ENCODE results near the gene SEC14L1.
A peak's percentile ranks its signal among the peaks of the same experiment; 100 is the strongest.
"Not testable (repeated sequence)": the region's sequence is repeated elsewhere in the genome, so short reads cannot be mapped to it uniquely, and the experiment has no call there.

The SEC14L1 gene

GRCh38 chr17:77126519-77126918 is 14.2 kb upstream of the SEC14L1 start:
- Mint-ChIP-seq H3K9me3 (no peaks in the 10 kb centered on the region), H3K27me3 (no peaks in the 10 kb centered on the region), H3K27ac (no peak overlapping the region), H3K4me3 (no peak overlapping the region), H3K4me1 (peaks cover 14 to 26% of the 10 kb centered on the region in 2 donors), H3K36me3 (peaks cover 0 to 3% of the 10 kb centered on the region in 2 donors)
- DNase-seq = no peak
- no peak for ATAC-seq (replicated peaks)

DNA sequence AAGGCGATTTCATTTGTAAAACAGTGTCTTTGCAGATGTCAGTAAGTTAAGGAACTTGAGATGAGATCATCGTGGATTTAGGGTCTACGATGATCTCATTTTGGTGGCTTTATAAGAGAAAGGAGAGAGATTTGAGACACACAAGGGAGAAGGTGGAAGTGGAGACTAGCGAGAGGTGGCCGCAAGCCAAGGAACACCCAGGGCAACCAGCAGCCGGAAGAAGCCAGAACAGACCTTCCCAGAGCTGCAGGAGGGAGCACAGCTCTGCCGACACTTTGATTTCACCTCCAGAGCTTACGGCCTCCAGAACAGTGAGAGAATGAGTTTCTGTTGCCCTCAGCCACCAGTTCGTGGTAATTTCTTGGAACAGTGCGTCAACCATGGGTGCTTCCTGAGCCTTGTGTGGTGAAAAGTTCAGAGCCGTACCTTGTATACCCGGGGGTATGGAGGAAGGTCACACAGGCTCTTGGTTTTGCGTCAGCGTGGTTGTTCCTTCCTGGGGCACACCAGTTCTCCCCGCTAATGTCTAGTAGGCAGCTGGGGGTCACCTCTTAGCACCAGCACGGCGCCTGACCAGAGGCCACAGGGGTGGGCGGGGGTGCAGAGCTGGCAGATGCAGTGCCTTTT is 12.9 kb upstream of the SEC14L1 start:
- H3K27me3 Mint-ChIP-seq = no peaks in the 10 kb centered on the region
- peaks cover 12 to 26% of the 10 kb centered on the region in 2 donors for H3K4me1 Mint-ChIP-seq
- H3K36me3 Mint-ChIP-seq = peaks cover 0 to 3% of the 10 kb centered on the region in 2 donors
- H3K4me3 Mint-ChIP-seq = peak overlapping the region; percentile 65 to 77
- DNase-seq (peak; percentile 72), ATAC-seq (replicated peaks) (peak; percentile 96 to 98)
- H3K9me3 Mint-ChIP-seq = no peaks in the 10 kb centered on the region
- peak overlapping the region; percentile 88 for H3K27ac Mint-ChIP-seq

GRCh38 chr17:77128896-77129567 is 11.7 kb upstream of the SEC14L1 start:
- DNase-seq (no peak), ATAC-seq (replicated peaks) (no peak)
- no peaks in the 10 kb centered on the region for H3K9me3 Mint-ChIP-seq
- peaks cover 11 to 26% of the 10 kb centered on the region in 2 donors for H3K4me1 Mint-ChIP-seq
- H3K4me3 Mint-ChIP-seq = no peak overlapping the region
- H3K27ac Mint-ChIP-seq = peak overlapping the region; percentile 21
- H3K27me3 Mint-ChIP-seq = no peaks in the 10 kb centered on the region
- H3K36me3 Mint-ChIP-seq = peaks cover 0 to 3% of the 10 kb centered on the region in 2 donors

- Mint-ChIP-seq H3K36me3 (peaks cover 0 to 3% of the 10 kb centered on the region in 2 donors), H3K4me3 (no peak overlapping the region), H3K9me3 (no peaks in the 10 kb centered on the region), H3K27ac (peak overlapping the region; percentile 56), H3K27me3 (no peaks in the 10 kb centered on the region), H3K4me1 (peaks cover 11 to 26% of the 10 kb centered on the region in 2 donors)
- ATAC-seq (replicated peaks) = no peak
- DNase-seq = no peak
Measured at GRCh38 chr17:77129568-77130301, 11.0 kb upstream of the SEC14L1 start.

DNA sequence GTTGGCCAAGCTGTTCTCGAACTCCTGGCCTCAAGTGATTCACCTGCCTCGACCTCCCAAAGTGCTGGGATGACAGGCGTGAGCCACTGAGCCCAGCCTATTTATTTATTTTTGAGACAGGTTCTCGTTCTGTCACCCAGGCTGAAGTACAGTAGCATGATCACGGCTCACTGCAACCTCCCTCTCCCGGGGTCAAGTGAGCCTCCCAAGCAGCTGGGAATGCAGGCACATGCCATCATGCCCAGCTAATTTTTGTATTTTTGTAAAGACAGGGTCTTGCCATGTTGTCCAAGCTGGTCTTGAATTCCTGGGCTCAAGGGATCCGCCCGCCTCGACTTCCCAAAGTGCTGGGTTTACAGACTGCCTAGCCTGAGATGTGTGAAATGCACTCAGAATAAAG is 10.2 kb upstream of the SEC14L1 start:
- peaks cover 11 to 33% of the 10 kb centered on the region in 2 donors for H3K4me1 Mint-ChIP-seq
- H3K27ac Mint-ChIP-seq = no peak overlapping the region
- DNase-seq (no peak), ATAC-seq (replicated peaks) (no peak)
- no peaks in the 10 kb centered on the region for H3K27me3 Mint-ChIP-seq
- H3K4me3 Mint-ChIP-seq = no peak overlapping the region
- H3K9me3 Mint-ChIP-seq = no peaks in the 10 kb centered on the region
- H3K36me3 Mint-ChIP-seq = peaks cover 0 to 3% of the 10 kb centered on the region in 2 donors

DNA sequence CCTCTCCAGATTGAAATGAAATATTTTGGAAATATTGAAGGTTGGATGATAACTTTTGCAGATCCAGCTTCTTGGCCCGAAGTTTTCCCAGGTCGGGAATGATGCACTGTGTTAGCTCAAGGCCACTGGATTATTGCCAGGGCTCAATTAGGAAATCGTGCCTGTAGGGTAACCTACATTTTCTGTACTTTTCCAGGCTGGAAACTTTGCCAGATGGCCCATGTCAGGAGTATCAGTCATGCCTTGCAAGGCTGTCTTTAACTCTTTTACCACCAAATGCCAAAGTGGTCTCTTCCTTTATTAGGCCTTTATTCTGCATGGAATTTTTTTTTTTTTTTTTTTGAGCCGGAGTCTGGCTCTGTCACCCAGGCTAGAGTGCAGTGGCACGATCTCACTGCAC is 8.9 kb upstream of the SEC14L1 start:
- no peak overlapping the region for H3K4me3 Mint-ChIP-seq

DNA sequence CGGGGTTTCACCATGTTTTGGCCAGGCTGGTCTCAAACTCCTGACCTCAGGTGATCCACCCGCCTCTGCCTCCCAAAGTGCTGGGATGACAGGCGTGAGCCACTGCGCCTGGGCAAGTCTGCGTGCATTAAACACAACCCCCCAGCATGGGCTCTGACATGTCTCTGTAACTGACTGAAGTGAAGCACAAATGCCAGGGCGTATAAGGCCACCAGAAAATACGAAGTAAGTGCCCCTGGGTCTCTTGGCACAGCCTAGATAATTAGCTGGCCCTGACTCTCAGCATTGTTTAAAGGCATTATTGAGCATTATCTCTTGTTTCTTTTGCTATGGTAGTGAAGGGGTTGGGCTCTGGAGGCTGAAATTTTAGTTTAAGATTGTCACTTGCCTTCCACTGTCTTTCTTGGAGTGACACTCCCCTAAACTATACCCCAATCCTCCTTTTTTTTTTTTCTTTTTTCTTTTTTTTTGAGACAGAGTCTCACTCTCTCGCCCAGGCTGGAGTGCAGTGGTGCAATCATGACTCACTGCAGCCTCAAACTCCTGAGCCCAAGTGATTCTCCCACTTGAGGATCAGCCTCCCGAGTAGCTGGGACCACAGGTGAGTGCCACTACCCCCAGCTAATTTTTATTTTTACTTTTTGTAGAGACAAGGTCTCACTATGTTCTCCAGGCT is 8.2 kb upstream of the SEC14L1 start:
- no peak for ATAC-seq (replicated peaks)
- H3K27me3 Mint-ChIP-seq = no peaks in the 10 kb centered on the region
- peaks cover 8 to 12% of the 10 kb centered on the region in 2 donors for H3K36me3 Mint-ChIP-seq
- no peak for DNase-seq
- no peak overlapping the region for H3K4me3 Mint-ChIP-seq
- H3K27ac Mint-ChIP-seq = no peak overlapping the region
- peaks cover 4 to 5% of the 10 kb centered on the region in 2 donors for H3K9me3 Mint-ChIP-seq
- H3K4me1 Mint-ChIP-seq = peaks cover 15 to 38% of the 10 kb centered on the region in 2 donors

More for the DNA sequence above, 8.9 kb upstream of the SEC14L1 start:
- Mint-ChIP-seq H3K4me1 (peaks cover 16 to 44% of the 10 kb centered on the region in 2 donors), H3K27ac (no peak overlapping the region), H3K36me3 (peaks cover 4 to 8% of the 10 kb centered on the region in 2 donors), H3K9me3 (peaks cover 2 to 5% of the 10 kb centered on the region in 2 donors), H3K27me3 (no peaks in the 10 kb centered on the region)
- ATAC-seq (replicated peaks) (no peak), DNase-seq (no peak)

- H3K4me1 Mint-ChIP-seq = peaks cover 16 to 38% of the 10 kb centered on the region in 2 donors
Measured at GRCh38 chr17:77133087-77133638, 7.6 kb upstream of the SEC14L1 start.

GRCh38 chr17:77136420-77136767 is 4.4 kb upstream of the SEC14L1 start:
- no peaks in the 10 kb centered on the region for H3K27me3 Mint-ChIP-seq
- peaks cover 7 to 10% of the 10 kb centered on the region in 2 donors for H3K9me3 Mint-ChIP-seq
- no peak overlapping the region for H3K27ac Mint-ChIP-seq
- ATAC-seq (replicated peaks) (no peak), DNase-seq (no peak)
- no peak overlapping the region for H3K4me3 Mint-ChIP-seq
- peaks cover 17 to 39% of the 10 kb centered on the region in 2 donors for H3K4me1 Mint-ChIP-seq
- H3K36me3 Mint-ChIP-seq = peaks cover 10 to 15% of the 10 kb centered on the region in 2 donors

More at GRCh38 chr17:77133087-77133638, 7.6 kb upstream of the SEC14L1 start:
- no peaks in the 10 kb centered on the region for H3K27me3 Mint-ChIP-seq
- no peak for DNase-seq
- H3K9me3 Mint-ChIP-seq = peaks cover 7 to 10% of the 10 kb centered on the region in 2 donors
- H3K36me3 Mint-ChIP-seq = peaks cover 10 to 18% of the 10 kb centered on the region in 2 donors
- no peak overlapping the region for H3K27ac Mint-ChIP-seq
- ATAC-seq (replicated peaks) = no peak
- H3K4me3 Mint-ChIP-seq = no peak overlapping the region

DNA sequence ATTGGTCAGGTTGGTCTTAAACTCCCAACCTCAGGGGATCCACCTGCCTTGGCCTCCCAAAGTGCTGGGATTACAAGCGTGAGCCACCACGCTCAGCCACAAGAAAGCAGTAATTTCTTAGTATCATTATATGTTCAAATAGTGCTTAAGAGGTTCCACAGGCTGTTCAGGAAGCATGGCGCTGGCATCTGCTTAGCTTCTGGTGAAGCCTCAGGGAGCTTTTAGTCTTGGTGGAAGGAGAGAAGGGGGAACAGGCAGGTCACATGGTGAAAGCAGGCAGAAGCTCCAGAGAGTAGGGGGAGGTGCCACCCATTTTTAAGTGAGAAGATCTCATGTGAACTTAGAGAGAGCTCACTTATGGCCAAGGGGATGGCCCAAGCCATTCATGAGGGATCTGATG is 3.7 kb upstream of the SEC14L1 start:
- peaks cover 7 to 10% of the 10 kb centered on the region in 2 donors for H3K9me3 Mint-ChIP-seq
- ATAC-seq (replicated peaks) (no peak), DNase-seq (no peak)
- no peak overlapping the region for H3K27ac Mint-ChIP-seq
- no peak overlapping the region for H3K4me3 Mint-ChIP-seq
- no peaks in the 10 kb centered on the region for H3K27me3 Mint-ChIP-seq
- peaks cover 10 to 15% of the 10 kb centered on the region in 2 donors for H3K36me3 Mint-ChIP-seq
- peaks cover 18 to 44% of the 10 kb centered on the region in 2 donors for H3K4me1 Mint-ChIP-seq

GRCh38 chr17:77137886-77138285 is 2.9 kb upstream of the SEC14L1 start:
- ATAC-seq (replicated peaks) = not testable (repeated sequence)
- H3K4me1 Mint-ChIP-seq = peaks cover 23 to 52% of the 10 kb centered on the region in 2 donors
- H3K9me3 Mint-ChIP-seq = peaks cover 7 to 10% of the 10 kb centered on the region in 2 donors

DNA sequence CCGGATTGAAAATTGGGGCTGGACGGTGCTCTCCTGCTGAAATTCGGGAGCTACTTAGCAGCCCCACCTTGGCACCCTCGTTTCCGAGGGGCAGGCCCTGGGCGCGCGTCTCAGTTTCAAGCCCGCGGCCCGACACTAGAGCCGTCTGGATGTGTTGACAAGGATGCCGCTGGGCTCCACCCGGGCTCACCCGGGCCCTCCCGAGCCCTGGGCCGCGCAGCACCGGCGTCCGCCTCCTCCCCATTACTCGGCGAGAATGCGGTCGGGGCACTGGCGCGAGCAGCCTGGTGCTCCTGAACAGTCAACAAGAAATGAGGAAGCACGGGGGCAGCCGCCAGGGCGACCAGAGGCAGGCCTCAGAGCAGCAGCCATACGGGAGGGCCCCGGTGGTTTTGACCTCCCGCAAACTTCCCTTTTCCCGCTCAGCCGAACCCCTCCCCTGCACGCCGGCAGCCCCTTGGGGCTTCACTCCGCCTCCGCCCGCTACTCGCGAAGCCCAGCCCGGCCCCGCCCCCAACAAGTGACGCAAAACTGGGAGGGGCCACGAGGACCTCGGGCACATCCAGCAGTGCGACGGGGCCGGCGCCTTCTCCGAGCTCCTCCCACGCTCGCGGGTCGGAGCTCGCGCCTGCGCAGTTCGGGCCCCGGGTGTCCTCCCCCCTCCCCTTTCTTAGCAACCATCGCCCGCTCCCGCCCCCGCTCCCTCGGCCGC is 447 bp upstream of the SEC14L1 start:
- peak overlapping the region; percentile 97 for H3K27ac Mint-ChIP-seq
- peaks cover 18 to 29% of the 10 kb centered on the region in 2 donors for H3K36me3 Mint-ChIP-seq
- no peaks in the 10 kb centered on the region for H3K27me3 Mint-ChIP-seq
- H3K4me3 Mint-ChIP-seq = peak overlapping the region; percentile 62 to 90
- H3K4me1 Mint-ChIP-seq = peaks cover 32 to 65% of the 10 kb centered on the region in 2 donors
- DNase-seq (peak; percentile 100), ATAC-seq (replicated peaks) (peak; percentile 90)
- peaks cover 7 to 10% of the 10 kb centered on the region in 2 donors for H3K9me3 Mint-ChIP-seq

More at GRCh38 chr17:77137886-77138285, 2.9 kb upstream of the SEC14L1 start:
- peaks cover 14 to 19% of the 10 kb centered on the region in 2 donors for H3K36me3 Mint-ChIP-seq
- not testable (repeated sequence) for DNase-seq, H3K27me3 Mint-ChIP-seq, H3K4me3 Mint-ChIP-seq
- peak overlapping the region; percentile 47 for H3K27ac Mint-ChIP-seq

DNA sequence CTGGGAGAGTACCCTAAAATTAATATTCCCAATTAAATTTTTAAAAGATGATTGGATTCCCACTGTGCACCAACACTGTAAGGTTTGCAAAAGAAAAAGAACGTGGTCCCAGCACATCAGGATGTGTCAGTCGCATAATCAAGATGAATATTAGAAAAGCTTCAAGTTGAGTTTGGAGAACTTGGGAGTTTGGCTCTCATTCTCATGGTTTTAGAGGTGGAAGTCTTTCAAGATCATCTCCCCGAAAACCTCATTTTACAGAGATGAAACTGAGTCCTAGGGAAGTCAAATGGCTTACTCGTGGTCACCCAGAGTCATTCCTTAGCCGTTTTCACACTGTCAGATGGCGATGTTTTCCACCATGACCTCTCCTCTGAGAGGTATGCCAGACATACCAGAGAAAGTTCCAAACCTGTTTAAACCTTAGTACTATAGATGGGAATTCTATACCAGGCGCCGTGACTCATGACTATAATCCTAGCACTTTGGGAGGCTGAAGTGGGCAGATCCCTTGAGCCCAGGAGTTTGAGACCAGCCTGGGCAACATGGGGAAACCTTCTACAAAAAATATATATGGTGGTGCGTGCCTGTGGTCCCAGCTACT is 1.2 kb downstream of the SEC14L1 start:
- DNase-seq (no peak), ATAC-seq (replicated peaks) (no peak)
- peak overlapping the region; percentile 89 to 90 for H3K4me3 Mint-ChIP-seq
- H3K27ac Mint-ChIP-seq = peak overlapping the region; percentile 87
- H3K4me1 Mint-ChIP-seq = peaks cover 37 to 66% of the 10 kb centered on the region in 2 donors
- peaks cover 5% of the 10 kb centered on the region in 2 donors for H3K9me3 Mint-ChIP-seq
- H3K36me3 Mint-ChIP-seq = peaks cover 24 to 37% of the 10 kb centered on the region in 2 donors
- H3K27me3 Mint-ChIP-seq = no peaks in the 10 kb centered on the region

Data from stimulated activated naive B cell treated with anti-CD40 and anti-IgM and Interleukin-4, amounts not matched to agents 10 μg/mL and 1 μg/mL and 100 μg/mL, for 72 hours (primary cell).